Stromal cell of bone marrow (primary cell): ENCODE results near the gene VSIG10.
"Not testable (repeated sequence)": the region's sequence is repeated elsewhere in the genome, so short reads cannot be mapped to it uniquely, and the experiment has no call there.

ENCODE experiments used
- DNase-seq: peaks from one replicate; pipeline ENCODE4 v3.0.0-alpha.2; 2012; ENCODE audit warnings: low read depth

VSIG10 gene

GRCh38 chr12:118103601-118104382 is at the start of gene VSIG10:
TSS of gene VSIG10 (minus strand) at chr12:118104011. CDS start at chr12:118103671, 340 bp downstream.
- DNase-seq = peak; percentile 21

GRCh38 chr12:118151755-118152154 is 47.9 kb upstream of the VSIG10 start:
- DNase-seq = no peak

- DNase-seq = no peak
Measured at GRCh38 chr12:118150625-118151024, 46.8 kb upstream of the VSIG10 start.

- no peak for DNase-seq
Measured at GRCh38 chr12:118148287-118148686, 44.5 kb upstream of the VSIG10 start.

GRCh38 chr12:118145798-118146156 is 42.0 kb upstream of the VSIG10 start:
- DNase-seq = no peak

GRCh38 chr12:118145113-118145797 is 41.4 kb upstream of the VSIG10 start:
- no peak for DNase-seq

- DNase-seq = no peak
Measured at GRCh38 chr12:118144499-118144898, 40.7 kb upstream of the VSIG10 start.

- no peak for DNase-seq
Measured at GRCh38 chr12:118140825-118141224, 37.0 kb upstream of the VSIG10 start.

- no peak for DNase-seq
Measured at GRCh38 chr12:118137148-118137678, 33.4 kb upstream of the VSIG10 start.

GRCh38 chr12:118136559-118137003 is 32.8 kb upstream of the VSIG10 start:
- DNase-seq = peak; percentile 29

GRCh38 chr12:118135788-118136558 is 32.2 kb upstream of the VSIG10 start, which contains the start of gene PEBP1:
TSS of gene PEBP1 (plus strand) at chr12:118136124. CDS start at chr12:118136210, 86 bp downstream.
- DNase-seq = peak; percentile 86

- not testable (repeated sequence) for DNase-seq
Measured at GRCh38 chr12:118129436-118129835, 25.6 kb upstream of the VSIG10 start.

GRCh38 chr12:118127867-118128266 is 24.1 kb upstream of the VSIG10 start:
- DNase-seq = no peak

GRCh38 chr12:118126119-118126757 is 22.4 kb upstream of the VSIG10 start:
- no peak for DNase-seq

- no peak for DNase-seq
Measured at GRCh38 chr12:118125743-118126118, 21.9 kb upstream of the VSIG10 start.

- DNase-seq = no peak
Measured at GRCh38 chr12:118124333-118124874, 20.6 kb upstream of the VSIG10 start.

GRCh38 chr12:118122264-118122663 is 18.5 kb upstream of the VSIG10 start:
- no peak for DNase-seq

- peak; percentile 45 for DNase-seq
Measured at GRCh38 chr12:118120579-118121363, 17.0 kb upstream of the VSIG10 start.

GRCh38 chr12:118119449-118119879 is 15.7 kb upstream of the VSIG10 start:
- no peak for DNase-seq

GRCh38 chr12:118109088-118109487 is 5.3 kb upstream of the VSIG10 start:
- DNase-seq = no peak

GRCh38 chr12:118107694-118108093 is 3.9 kb upstream of the VSIG10 start:
- no peak for DNase-seq
